Measurements from ENCODE around the gene SERPINF2.
"Not testable (repeated sequence)": the region's sequence is repeated elsewhere in the genome, so short reads cannot be mapped to it uniquely, and the experiment has no call there.

The SERPINF2 gene

GRCh38 chr17:1755252-1755826, 12.7 kb downstream of the SERPINF2 start:
- Mint-ChIP-seq H3K9me3 (no peaks in the 10 kb centered on the region), H3K4me1 (peaks cover 4% of the 10 kb centered on the region), H3K4me3 (no peak overlapping the region), H3K36me3 (no peaks in the 10 kb centered on the region), H3K27ac (no peak overlapping the region), H3K27me3 (peaks cover 71% of the 10 kb centered on the region)
- no peak for DNase-seq
- CTCF ChIA-PET = no interaction called here

DNA sequence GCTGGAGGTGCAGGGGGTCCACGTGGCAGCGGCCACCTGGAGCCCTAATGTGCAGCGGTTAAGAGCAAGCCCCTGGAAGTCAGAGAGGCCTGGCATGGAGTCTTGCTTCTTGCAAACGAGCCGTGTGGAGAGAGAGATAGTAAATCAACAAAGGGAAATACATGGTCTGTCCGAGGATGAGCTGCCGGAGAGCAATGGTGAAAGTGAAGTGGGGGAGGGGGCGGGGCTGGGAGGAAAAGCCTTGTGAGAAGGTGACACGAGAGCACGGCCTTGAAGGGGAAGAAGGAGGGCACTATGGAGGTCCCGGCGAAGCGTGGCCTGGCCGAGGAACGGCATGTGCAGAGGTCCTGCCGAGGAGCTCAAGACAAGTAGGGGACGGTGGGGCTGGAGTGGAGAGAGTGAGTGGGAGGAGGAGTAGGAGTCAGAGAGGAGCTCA, 13.2 kb downstream of the SERPINF2 start:
- no peak for DNase-seq
- H3K4me1 Mint-ChIP-seq = peaks cover 4% of the 10 kb centered on the region
- no peak overlapping the region for H3K27ac Mint-ChIP-seq
- peaks cover 67% of the 10 kb centered on the region for H3K27me3 Mint-ChIP-seq
- H3K9me3 Mint-ChIP-seq = no peaks in the 10 kb centered on the region
- no peak overlapping the region for H3K4me3 Mint-ChIP-seq
- no peaks in the 10 kb centered on the region for H3K36me3 Mint-ChIP-seq
- CTCF ChIA-PET = no interaction called here

DNA sequence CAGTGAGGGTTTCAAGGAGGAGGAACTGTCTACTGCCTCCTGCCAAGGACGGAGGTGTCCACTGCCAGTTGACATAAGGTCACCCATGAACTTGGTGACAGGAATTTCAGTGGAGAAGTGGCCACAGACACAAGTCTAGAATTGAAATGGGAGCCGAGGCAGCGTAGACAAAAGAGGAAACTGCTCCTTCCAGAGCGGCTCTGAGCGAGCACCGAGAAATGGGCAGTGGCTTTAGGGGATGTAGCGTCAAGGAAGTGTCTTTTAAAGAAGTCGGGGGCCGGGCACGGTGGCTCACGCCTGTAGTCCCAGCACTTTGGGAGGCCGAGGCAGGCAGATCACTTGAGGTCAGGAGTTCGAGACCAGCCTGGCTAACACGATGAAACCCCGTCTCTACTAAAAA, 16.1 kb downstream of the SERPINF2 start:
- H3K36me3 Mint-ChIP-seq = no peaks in the 10 kb centered on the region
- H3K4me1 Mint-ChIP-seq = peaks cover 24% of the 10 kb centered on the region
- no peak for DNase-seq
- no peaks in the 10 kb centered on the region for H3K9me3 Mint-ChIP-seq
- CTCF ChIA-PET = no interaction called here
- no peak overlapping the region for H3K27ac Mint-ChIP-seq
- H3K27me3 Mint-ChIP-seq = peaks cover 53% of the 10 kb centered on the region
- H3K4me3 Mint-ChIP-seq = no peak overlapping the region

DNA sequence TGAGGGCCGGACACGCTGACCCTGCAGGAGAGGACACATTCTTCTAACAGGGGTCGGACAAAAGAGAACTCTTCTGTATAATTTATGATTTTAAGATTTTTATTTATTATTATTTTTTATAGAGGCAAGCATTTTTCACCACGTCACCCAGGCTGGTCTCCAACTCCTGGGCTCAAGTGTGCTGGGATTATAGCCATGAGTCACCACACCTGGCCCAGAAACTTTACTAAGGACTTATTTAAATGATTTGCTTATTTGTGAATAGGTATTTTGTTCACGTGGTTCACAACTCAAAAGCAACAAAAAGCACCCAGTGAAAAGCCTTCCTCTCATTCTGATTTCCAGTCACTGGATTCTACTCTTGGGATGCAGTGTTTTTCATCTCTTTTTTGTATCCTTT, 16.9 kb downstream of the SERPINF2 start:
- CTCF ChIA-PET = no interaction called here
- Mint-ChIP-seq H3K4me3 (no peak overlapping the region), H3K36me3 (peaks cover 3% of the 10 kb centered on the region), H3K27me3 (peaks cover 47% of the 10 kb centered on the region), H3K9me3 (peaks cover 1% of the 10 kb centered on the region), H3K4me1 (peaks cover 32% of the 10 kb centered on the region), H3K27ac (no peak overlapping the region)
- DNase-seq = no peak

GRCh38 chr17:1762233-1762900, 19.7 kb downstream of the SERPINF2 start:
- DNase-seq = no peak
- Mint-ChIP-seq H3K36me3 (peaks cover 3% of the 10 kb centered on the region), H3K4me3 (no peak overlapping the region), H3K9me3 (peaks cover 2% of the 10 kb centered on the region), H3K4me1 (peaks cover 35% of the 10 kb centered on the region), H3K27me3 (peaks cover 21% of the 10 kb centered on the region), H3K27ac (peak overlapping the region; percentile 95)
- CTCF ChIA-PET = interaction anchor here (1.0 kb wide), 1 partner anchor 20 kb away, joined by 3 read pairs; no protein-coding TSS in a partner anchor

DNA sequence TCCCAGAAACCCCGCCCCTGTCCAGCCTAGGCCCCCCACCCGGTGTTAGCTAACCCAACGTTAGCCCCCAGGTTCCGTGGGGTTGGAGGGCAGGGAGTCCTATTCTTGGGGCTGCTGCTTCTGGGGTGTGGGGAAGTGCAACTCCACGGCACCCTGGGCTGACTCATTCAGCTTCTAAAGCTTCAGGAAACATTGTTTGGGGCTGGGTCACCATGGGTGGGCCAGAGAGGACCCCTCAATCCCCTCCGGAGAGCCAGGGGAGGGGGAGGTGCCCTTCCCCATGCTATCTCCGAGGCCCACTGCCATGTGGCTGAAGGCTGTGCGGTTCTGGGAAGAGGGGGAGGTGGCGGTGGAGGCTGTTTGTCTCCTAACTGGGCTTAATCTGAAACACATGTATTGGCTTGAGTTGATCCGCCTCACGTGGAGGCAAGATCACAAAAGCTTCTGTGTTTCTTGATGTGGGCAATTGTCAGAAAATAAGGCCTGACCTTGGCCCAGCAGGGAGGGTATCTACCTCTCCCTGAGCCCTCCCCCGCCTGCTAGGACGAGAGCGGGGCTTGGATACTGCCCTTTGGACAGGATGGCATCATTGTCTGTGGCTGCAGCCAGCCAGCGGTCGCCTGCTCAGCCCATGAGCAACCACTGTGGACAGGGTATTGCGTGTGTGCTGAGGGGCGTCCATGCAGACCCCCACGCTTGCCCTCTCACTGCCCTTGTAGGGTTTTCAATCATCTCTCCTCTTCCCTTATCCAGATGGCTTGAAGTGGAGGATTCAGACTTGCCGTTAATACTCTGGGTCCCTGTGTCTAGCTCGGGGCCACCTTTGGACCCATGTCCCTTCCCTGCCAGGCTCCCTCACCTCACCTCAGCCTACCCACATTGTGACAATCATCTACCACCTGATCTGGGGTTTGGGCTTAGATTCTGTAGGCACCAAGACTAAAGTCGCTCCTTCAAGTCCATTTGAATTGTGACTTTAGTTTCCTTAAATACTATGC, 20.5 kb downstream of the SERPINF2 start:
- CTCF ChIA-PET = interaction anchor here (0.9 to 1.3 kb wide), 3 partner anchors 9 to 42 kb away, joined by 3 to 7 read pairs (median 3); no protein-coding TSS in a partner anchor
- no peak overlapping the region for H3K4me3 Mint-ChIP-seq
- peaks cover 3% of the 10 kb centered on the region for H3K36me3 Mint-ChIP-seq
- no peak for DNase-seq
- peaks cover 2% of the 10 kb centered on the region for H3K9me3 Mint-ChIP-seq
- peaks cover 40% of the 10 kb centered on the region for H3K4me1 Mint-ChIP-seq
- peaks cover 25% of the 10 kb centered on the region for H3K27me3 Mint-ChIP-seq
- peak overlapping the region; percentile 95 for H3K27ac Mint-ChIP-seq

DNA sequence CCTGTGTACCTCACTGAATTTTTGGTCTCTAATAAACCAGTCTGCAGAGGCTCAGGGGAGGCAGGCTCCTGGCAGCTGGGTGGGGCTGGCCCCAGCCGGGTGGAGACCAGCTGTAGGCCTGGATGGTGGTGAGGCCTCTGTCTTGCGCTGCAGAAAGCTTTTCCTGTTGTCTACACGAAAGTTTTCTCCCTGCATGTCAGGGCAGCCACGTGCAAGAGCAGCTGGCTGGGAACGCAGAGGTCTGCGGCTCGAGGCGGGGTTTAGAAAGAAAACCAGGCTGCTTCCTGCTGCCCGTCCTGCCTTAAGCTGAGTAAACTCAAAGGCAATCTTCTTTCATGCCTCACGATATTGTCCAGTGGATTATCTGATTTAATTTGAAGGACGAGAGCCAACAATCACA, 21.6 kb downstream of the SERPINF2 start:
- Mint-ChIP-seq H3K9me3 (peaks cover 2% of the 10 kb centered on the region), H3K4me3 (peak overlapping the region; percentile 51), H3K27ac (peak overlapping the region; percentile 95), H3K36me3 (peaks cover 3% of the 10 kb centered on the region), H3K4me1 (peaks cover 41% of the 10 kb centered on the region), H3K27me3 (peaks cover 14% of the 10 kb centered on the region)
- peak; percentile 85 for DNase-seq
- CTCF ChIA-PET = interaction anchor here (0.9 to 1.3 kb wide), 2 partner anchors 10 to 43 kb away, joined by 3 to 7 read pairs; no protein-coding TSS in a partner anchor

DNA sequence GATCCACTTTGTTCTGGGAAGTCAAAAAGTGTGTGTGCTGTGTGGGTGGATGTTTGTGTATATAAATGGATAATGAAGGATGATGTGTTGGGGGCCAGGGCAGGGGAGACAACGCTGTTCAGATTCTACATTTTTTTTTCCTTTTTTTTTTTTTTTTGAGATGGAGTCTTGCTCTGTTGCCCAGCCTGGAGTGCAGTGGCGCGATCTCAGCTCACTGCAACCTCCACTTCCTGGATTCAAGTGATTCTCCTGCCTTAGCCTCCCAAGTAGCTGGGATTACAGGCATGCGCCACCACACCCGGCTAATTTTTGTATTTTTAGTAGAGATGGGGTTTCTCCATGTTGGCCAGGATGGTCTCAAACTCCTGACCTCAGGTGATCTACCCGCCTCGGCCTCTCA, 22.0 kb downstream of the SERPINF2 start:
- not testable (repeated sequence) for DNase-seq
- H3K4me3 Mint-ChIP-seq = peak overlapping the region; percentile 51

DNA sequence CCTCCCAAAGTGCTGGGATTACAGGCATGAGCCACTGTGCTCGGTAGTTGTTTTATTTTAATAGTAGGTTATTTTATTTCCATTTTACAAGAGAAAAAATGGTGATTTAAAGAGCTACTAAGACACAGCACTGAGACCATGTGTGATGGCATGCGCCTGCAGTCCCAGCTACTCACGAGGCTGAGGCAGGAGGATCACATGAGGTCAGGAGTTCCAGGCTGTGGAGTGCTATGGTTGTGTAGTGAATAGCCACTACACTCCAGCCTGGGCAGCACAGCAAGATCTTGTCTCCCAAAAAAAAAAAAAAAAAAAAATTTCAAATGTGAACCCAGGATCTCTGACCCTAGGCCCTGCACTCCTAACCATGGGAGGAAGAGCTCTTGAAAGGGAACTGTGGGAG, 22.9 kb downstream of the SERPINF2 start:
- H3K36me3 Mint-ChIP-seq = peaks cover 3% of the 10 kb centered on the region
- peaks cover 50% of the 10 kb centered on the region for H3K4me1 Mint-ChIP-seq
- no peak overlapping the region for H3K4me3 Mint-ChIP-seq
- H3K9me3 Mint-ChIP-seq = peaks cover 2% of the 10 kb centered on the region
- peak overlapping the region; percentile 28 for H3K27ac Mint-ChIP-seq
- no peak for DNase-seq
- peaks cover 20% of the 10 kb centered on the region for H3K27me3 Mint-ChIP-seq
- CTCF ChIA-PET = interaction anchor here (0.7 kb wide), 1 partner anchor 49 kb away, joined by 5 read pairs; no protein-coding TSS in a partner anchor

More for the DNA sequence above, 22.0 kb downstream of the SERPINF2 start:
- Mint-ChIP-seq H3K27me3 (peaks cover 16% of the 10 kb centered on the region), H3K4me1 (peaks cover 45% of the 10 kb centered on the region), H3K27ac (peak overlapping the region; percentile 95)
- H3K36me3 Mint-ChIP-seq, H3K9me3 Mint-ChIP-seq: not testable (repeated sequence)
- CTCF ChIA-PET = interaction anchor here (1.3 kb wide), 1 partner anchor 43 kb away, joined by 7 read pairs; no protein-coding TSS in a partner anchor

GRCh38 chr17:1766382-1767135, 23.9 kb downstream of the SERPINF2 start:
- Mint-ChIP-seq H3K4me1 (peaks cover 52% of the 10 kb centered on the region), H3K27ac (no peak overlapping the region), H3K9me3 (peaks cover 2% of the 10 kb centered on the region), H3K36me3 (peaks cover 3% of the 10 kb centered on the region), H3K4me3 (no peak overlapping the region), H3K27me3 (peaks cover 28% of the 10 kb centered on the region)
- CTCF ChIA-PET = no interaction called here
- no peak for DNase-seq

- no peak for DNase-seq
- H3K36me3 Mint-ChIP-seq = peaks cover 3% of the 10 kb centered on the region
- H3K4me3 Mint-ChIP-seq = no peak overlapping the region
- no peak overlapping the region for H3K27ac Mint-ChIP-seq
- peaks cover 45% of the 10 kb centered on the region for H3K4me1 Mint-ChIP-seq
- CTCF ChIA-PET = no interaction called here
- H3K27me3 Mint-ChIP-seq = peaks cover 28% of the 10 kb centered on the region
- peaks cover 2% of the 10 kb centered on the region for H3K9me3 Mint-ChIP-seq
These were observed 24.7 kb downstream of the SERPINF2 start for GRCh38 chr17:1767358-1767757.

DNA sequence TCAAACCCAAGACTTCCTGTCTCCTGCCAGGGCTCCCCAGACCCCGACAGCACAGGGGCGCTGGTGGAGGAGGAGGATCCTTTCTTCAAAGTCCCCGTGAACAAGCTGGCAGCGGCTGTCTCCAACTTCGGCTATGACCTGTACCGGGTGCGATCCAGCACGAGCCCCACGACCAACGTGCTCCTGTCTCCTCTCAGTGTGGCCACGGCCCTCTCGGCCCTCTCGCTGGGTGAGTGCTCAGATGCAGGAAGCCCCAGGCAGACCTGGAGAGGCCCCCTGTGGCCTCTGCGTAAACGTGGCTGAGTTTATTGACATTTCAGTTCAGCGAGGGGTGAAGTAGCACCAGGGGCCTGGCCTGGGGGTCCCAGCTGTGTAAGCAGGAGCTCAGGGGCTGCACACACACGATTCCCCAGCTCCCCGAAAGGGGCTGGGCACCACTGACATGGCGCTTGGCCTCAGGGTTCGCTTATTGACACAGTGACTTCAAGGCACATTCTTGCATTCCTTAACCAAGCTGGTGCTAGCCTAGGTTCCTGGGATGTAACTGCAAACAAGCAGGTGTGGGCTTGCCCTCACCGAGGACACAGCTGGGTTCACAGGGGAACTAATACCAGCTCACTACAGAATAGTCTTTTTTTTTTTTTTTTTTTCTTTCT, 27.3 kb downstream of the SERPINF2 start:
- Mint-ChIP-seq H3K4me1 (peaks cover 21% of the 10 kb centered on the region), H3K27ac (no peak overlapping the region), H3K9me3 (no peaks in the 10 kb centered on the region), H3K27me3 (peaks cover 28% of the 10 kb centered on the region), H3K4me3 (no peak overlapping the region), H3K36me3 (no peaks in the 10 kb centered on the region)
- no peak for DNase-seq
- CTCF ChIA-PET = interaction anchor here (1.7 kb wide), 1 partner anchor 49 kb away, joined by 7 read pairs; no protein-coding TSS in a partner anchor
